Measurements from ENCODE around the gene ZFYVE28. TPM values are rescaled to one million over a fixed set of nuclear protein-coding genes. Genes with fewer than 3 reads are reported as not detected.

The ZFYVE28 gene
- total and polyA plus RNA-seq, 2 donors (not counting 1 experiment from before 2014, with no cell fraction given), result 5.8 to 12.1 TPM

- POLR2A ChIA-PET, result interaction anchor here (0.9 kb wide), 1 partner anchor 97 kb away, joined by 3 read pairs; no protein-coding TSS in a partner anchor
- H3K4me1 Mint-ChIP-seq, result peaks cover 22% of the 10 kb centered on the region
- H2AFZ ChIP-seq (ENCODE audit: insufficient read depth, low read depth, low read length, poor library complexity, severe bottlenecking), result no peak overlapping the region
- H3K4me1 ChIP-seq (ENCODE audit: control insufficient read depth in 2 of 2, insufficient read depth in 2 of 2, low read length in 2 of 2), result peaks cover 14 to 29% of the 10 kb centered on the region in 2 donors
- H4K20me1 ChIP-seq (ENCODE audit: control insufficient read depth, insufficient read depth, low read length, poor library complexity, severe bottlenecking), result peaks cover 82% of the 10 kb centered on the region
- no peak overlapping the region for H3K4me3 ChIP-seq (ENCODE audit: control extremely low read depth in 1 of 5, extremely low read depth in 1 of 5, insufficient read depth in 1 of 5, low read depth in 2 of 5, low read length in 4 of 5)
- no peak overlapping the region for H3K4me2 ChIP-seq (replicated peaks; ENCODE audit: low read depth, low read length, poor library complexity, severe bottlenecking)
- 96% methylated on average over 14 of the region's 14 CpGs for WGBS (ENCODE audit: insufficient coverage)
- ATAC-seq (ENCODE audit: low read depth), result no peak
- no peak overlapping the region for H3K9ac ChIP-seq (ENCODE audit: low read length)
- H3K27ac Mint-ChIP-seq, result peak overlapping the region; percentile 72
- H3K9me3 ChIP-seq (ENCODE audit: control extremely low read depth in 1 of 3, control insufficient read depth in 2 of 3, insufficient read depth in 1 of 3, low read length in 2 of 3), result no peaks in the 10 kb centered on the region
- CTCF ChIA-PET, result interaction anchor here (1.0 to 2.8 kb wide), 3 partner anchors 13 to 97 kb away, joined by 3 to 9 read pairs (median 6); no protein-coding TSS in a partner anchor
- DNase-seq, result no peak
- TF ChIP-seq EZH2 (IDR thresholded peaks at IDR 0.05; ENCODE audit: borderline replicate concordance, insufficient read depth, low read depth, low read length, poor library complexity, severe bottlenecking), result no peak
- TF ChIP-seq, protein P1, sequence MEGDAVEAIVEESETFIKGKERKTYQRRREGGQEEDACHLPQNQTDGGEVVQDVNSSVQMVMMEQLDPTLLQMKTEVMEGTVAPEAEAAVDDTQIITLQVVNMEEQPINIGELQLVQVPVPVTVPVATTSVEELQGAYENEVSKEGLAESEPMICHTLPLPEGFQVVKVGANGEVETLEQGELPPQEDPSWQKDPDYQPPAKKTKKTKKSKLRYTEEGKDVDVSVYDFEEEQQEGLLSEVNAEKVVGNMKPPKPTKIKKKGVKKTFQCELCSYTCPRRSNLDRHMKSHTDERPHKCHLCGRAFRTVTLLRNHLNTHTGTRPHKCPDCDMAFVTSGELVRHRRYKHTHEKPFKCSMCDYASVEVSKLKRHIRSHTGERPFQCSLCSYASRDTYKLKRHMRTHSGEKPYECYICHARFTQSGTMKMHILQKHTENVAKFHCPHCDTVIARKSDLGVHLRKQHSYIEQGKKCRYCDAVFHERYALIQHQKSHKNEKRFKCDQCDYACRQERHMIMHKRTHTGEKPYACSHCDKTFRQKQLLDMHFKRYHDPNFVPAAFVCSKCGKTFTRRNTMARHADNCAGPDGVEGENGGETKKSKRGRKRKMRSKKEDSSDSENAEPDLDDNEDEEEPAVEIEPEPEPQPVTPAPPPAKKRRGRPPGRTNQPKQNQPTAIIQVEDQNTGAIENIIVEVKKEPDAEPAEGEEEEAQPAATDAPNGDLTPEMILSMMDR (IDR thresholded peaks at IDR 0.05), result no peak
- peaks cover 56% of the 10 kb centered on the region for H3K79me2 ChIP-seq (ENCODE audit: control insufficient read depth, insufficient read depth, low read length)
- intact Hi-C loops (cut with micrococcal nuclease), result no loop called here
- peaks cover 0 to 46% of the 10 kb centered on the region in 2 experiments for H3K36me3 ChIP-seq (replicated peaks in 1 of 2; ENCODE audit: control extremely low read depth in 1 of 2, control insufficient read depth in 1 of 2, extremely low read depth in 1 of 2, insufficient read depth in 2 of 2, low read length in 1 of 2)
- H3K27ac ChIP-seq (ENCODE audit: low read length in 2 of 2), result no peak overlapping the region
- no peaks in the 10 kb centered on the region for H3K27me3 ChIP-seq (replicated peaks in 1 of 4; ENCODE audit: control extremely low read depth in 1 of 4, control insufficient read depth in 3 of 4, insufficient read depth in 4 of 4, low read length in 3 of 4)
- no peaks in the 10 kb centered on the region for H3K9me3 Mint-ChIP-seq (ENCODE audit: insufficient read depth)
- no peak overlapping the region for H3K4me3 Mint-ChIP-seq
- H3K27me3 Mint-ChIP-seq, result no peaks in the 10 kb centered on the region
These were observed 160.9 kb downstream of the ZFYVE28 start for GRCh38 chr4:2257361-2258081.

GRCh38 chr4:2256781-2257191 is 161.7 kb downstream of the ZFYVE28 start:
- Histone ChIP-seq H3K9ac (ENCODE audit: low read length) (no peak overlapping the region), H3K4me1 (ENCODE audit: control insufficient read depth in 2 of 2, insufficient read depth in 2 of 2, low read length in 2 of 2) (peaks cover 14 to 29% of the 10 kb centered on the region in 2 donors), H3K27ac (ENCODE audit: low read length in 2 of 2) (no peak overlapping the region), H3K4me2 (replicated peaks; ENCODE audit: low read depth, low read length, poor library complexity, severe bottlenecking) (no peak overlapping the region), H3K79me2 (ENCODE audit: control insufficient read depth, insufficient read depth, low read length) (peaks cover 56% of the 10 kb centered on the region), H3K4me3 (ENCODE audit: control extremely low read depth in 1 of 5, extremely low read depth in 1 of 5, insufficient read depth in 1 of 5, low read depth in 2 of 5, low read length in 4 of 5) (no peak overlapping the region), H3K27me3 (replicated peaks in 1 of 4; ENCODE audit: control extremely low read depth in 1 of 4, control insufficient read depth in 3 of 4, insufficient read depth in 4 of 4, low read length in 3 of 4) (no peaks in the 10 kb centered on the region), H2AFZ (ENCODE audit: insufficient read depth, low read depth, low read length, poor library complexity, severe bottlenecking) (no peak overlapping the region), H3K36me3 (replicated peaks in 1 of 2; ENCODE audit: control extremely low read depth in 1 of 2, control insufficient read depth in 1 of 2, extremely low read depth in 1 of 2, insufficient read depth in 2 of 2, low read length in 1 of 2) (peaks cover 0 to 54% of the 10 kb centered on the region in 2 experiments), H4K20me1 (ENCODE audit: control insufficient read depth, insufficient read depth, low read length, poor library complexity, severe bottlenecking) (peaks cover 89% of the 10 kb centered on the region), H3K9me3 (ENCODE audit: control extremely low read depth in 1 of 3, control insufficient read depth in 2 of 3, insufficient read depth in 1 of 3, low read length in 2 of 3) (no peaks in the 10 kb centered on the region)
- no peak for DNase-seq
- H3K27ac Mint-ChIP-seq, result peak overlapping the region; percentile 72
- POLR2A ChIA-PET, result no interaction called here
- peak overlapping the region; percentile 39 for H3K4me3 Mint-ChIP-seq
- ATAC-seq (ENCODE audit: low read depth), result no peak
- CTCF ChIA-PET, result interaction anchor here (1.5 to 2.8 kb wide), 2 partner anchors 12 to 36 kb away, joined by 6 to 9 read pairs; no protein-coding TSS in a partner anchor
- TF ChIP-seq, protein P1 (IDR thresholded peaks at IDR 0.05), result no peak
- TF ChIP-seq EZH2 (IDR thresholded peaks at IDR 0.05; ENCODE audit: borderline replicate concordance, insufficient read depth, low read depth, low read length, poor library complexity, severe bottlenecking), result no peak
- intact Hi-C loops (cut with micrococcal nuclease), result no loop called here
- peaks cover 22% of the 10 kb centered on the region for H3K4me1 Mint-ChIP-seq
- H3K9me3 Mint-ChIP-seq (ENCODE audit: insufficient read depth), result no peaks in the 10 kb centered on the region
- WGBS (ENCODE audit: insufficient coverage), result 91% methylated on average over 11 of the region's 12 CpGs
- no peaks in the 10 kb centered on the region for H3K27me3 Mint-ChIP-seq

All from B cell (primary cell).